Stimulated activated CD8-positive, alpha-beta memory T cell treated with anti-CD3 and anti-CD28 coated beads, Interleukin-12 subunit alpha, Interleukin-12 subunit beta, amount 100 ng/mL, for 4 hours (primary cell): Measurements from ENCODE around the gene TNFSF10.

Experiments used
- DNase-seq: peaks from one replicate; pipeline ENCODE4 v3.0.0-alpha.2; 2020; ENCODE audit warnings: low read depth

TNFSF10 gene

DNA sequence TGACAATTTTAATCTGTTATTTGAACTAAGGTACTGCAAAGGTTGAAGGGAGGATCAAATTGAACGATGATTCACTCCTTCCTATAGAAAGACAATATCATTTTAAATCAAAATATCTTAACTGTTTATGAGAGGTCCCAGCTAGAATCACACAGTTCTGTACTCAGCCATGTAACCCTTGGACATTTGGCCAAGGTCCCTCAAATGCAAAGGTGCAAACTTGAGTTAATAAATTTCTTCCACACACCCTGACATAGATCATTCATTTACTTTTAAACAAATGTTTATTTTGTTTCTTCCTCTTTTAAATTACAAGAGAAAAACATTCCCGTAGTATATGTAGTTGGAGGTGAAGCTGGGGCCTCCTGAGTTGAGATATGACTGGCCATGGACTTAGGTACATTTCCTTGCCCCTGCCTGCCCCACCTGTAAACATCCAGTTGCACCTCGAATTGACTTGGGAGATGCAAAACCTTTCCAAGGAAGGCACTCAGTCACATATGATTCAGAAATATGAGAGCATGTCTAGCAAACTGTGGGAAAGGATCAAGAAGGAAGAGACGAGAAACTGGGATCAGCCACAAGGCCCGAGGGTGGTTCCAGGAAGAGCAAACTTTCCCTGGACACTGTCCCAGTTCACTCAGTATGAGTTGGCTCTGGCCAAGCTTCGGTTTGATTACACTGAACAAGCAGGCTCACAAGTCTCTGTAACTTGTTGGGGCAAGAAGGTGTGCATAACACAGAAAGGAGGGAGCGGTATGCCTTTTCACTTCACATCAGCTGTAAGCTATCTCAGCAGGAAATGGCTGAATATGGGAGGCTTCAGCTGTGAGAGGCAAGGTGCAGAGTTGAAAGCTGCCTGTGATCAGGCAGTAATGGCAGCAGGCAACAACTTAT is 6.7 kb downstream of the TNFSF10 start:
- no peak for DNase-seq

GRCh38 chr3:172515130-172515918 is 7.9 kb downstream of the TNFSF10 start:
- DNase-seq, result no peak

DNA sequence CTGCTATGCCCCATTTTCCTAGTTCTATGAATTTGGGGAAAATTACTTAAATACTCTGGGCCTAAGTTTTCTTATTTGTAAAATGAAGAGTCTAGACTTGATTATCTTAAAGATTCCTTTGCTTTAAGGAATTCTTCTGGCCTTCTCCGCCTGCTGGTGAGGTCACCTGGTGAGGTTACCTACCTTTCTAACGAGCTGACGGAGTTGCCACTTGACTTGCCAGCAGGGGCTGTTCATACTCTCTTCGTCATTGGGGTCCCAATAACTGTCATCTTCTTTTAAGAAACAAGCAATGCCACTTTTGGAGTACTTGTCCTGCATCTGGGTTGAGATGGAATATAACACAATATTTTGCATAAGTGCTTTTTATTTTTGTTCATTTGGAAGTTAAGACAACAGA is 8.6 kb downstream of the TNFSF10 start:
- no peak for DNase-seq

DNA sequence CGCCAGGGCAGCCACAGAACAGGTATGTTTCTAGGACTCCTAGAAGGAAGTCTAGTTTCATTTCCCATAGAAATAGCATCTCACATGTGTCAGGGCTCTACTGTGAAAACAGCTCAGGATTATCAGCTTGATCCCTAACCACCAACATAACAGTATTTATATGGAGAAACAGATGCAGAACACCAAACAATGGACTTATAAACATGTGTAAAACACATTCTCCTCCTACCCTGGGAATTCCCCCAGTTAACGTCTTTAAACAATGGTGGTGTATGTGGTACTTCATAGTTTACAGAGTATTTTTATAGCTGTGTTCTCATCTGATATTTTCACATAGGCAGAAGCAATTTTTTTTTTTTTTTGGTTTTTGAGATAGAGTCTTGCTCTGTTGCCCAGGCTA is 9.7 kb downstream of the TNFSF10 start:
- DNase-seq, result no peak

DNA sequence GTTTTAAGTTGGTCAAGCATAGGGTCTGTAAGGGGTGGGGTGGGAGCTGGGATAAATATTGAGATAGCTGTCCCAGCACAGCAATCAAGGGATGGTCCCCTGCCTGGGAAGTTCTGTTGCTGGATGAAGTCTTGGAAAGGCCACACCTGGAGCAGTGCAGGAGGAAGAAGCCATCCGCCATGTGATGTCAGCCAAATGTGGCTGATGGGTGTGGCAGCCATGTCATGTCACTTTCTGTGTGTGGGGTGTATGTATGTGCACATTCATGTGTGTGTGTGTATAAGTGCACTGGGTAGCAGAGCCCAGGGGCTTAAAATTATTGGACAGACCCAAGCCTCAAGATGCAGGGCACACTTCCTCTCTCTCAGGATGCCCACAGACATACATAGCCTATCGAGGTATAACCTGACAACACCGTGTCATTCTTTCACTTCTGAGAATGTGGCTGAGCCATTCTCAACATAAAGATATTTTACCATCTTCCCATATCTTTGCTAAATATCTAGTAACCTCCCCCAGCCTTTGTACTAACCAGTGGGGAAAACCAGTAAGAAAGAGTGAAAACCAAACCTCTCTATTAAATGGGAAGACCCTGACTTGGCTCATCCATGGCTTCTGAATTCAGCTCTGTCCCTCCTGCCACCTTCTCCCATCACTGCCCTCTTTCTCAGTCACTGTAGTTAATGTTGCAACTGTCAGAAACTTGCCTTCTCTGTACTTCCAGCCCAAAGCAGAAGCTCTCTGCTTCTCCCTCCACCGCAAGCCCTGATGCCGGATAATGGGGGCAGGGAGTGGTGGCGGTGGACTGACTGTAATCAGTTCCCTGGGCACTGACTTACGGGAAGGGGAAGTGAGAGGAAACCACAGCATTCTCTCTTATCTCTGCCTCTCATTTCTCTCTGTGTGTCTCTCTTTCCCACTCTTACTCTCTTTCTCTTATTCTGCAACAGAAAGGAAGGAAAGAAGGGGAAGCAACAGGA is 11.2 kb downstream of the TNFSF10 start:
- DNase-seq, result no peak

DNA sequence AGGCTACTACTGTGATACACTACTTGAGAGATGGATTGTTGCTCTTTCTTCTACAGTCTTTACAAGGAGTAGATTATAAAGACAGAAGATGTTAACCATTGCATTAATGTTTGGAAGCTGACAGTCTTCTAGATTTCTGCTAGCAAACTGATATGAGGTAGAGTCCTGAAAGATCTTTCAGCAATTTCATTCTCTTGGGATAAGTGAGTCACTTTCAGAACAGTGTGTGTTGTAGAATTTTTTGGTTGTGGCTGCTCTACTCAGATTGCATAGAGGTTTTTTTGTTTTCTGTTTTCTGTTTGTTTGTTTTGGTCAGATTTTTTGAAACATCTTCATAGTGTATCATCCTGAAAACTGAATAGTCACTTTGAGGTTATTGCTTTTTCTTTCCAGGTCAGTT is 17.1 kb downstream of the TNFSF10 start:
- DNase-seq, result no peak

GRCh38 chr3:172501540-172501939 is 21.7 kb downstream of the TNFSF10 start:
- DNase-seq, result no peak

- peak; percentile 32 for DNase-seq
These were observed 33.0 kb downstream of the TNFSF10 start for GRCh38 chr3:172490198-172490669.

- no peak for DNase-seq
These were observed 45.1 kb downstream of the TNFSF10 start for GRCh38 chr3:172478116-172478515.

DNA sequence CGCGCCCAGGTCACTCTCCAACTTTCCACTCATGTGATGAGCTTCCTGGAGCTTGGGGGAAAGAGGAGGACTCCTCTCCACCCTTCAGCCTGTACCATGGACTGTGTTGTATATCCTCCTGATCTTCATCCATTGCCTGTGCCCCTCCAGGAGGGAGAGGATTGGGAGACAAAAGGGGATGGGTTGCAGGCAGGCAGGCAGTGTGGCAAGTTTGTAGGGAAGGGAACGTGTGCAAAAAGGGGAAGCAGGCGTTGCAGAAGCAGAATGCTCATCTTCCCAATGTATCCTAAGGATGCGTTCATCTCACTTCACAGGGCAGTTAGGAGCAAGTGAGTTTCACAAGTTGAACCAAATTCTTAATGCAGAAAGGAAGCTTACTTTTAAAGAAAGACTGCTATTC is 46.9 kb downstream of the TNFSF10 start:
- DNase-seq, result no peak

GRCh38 chr3:172475703-172476102 is 47.5 kb downstream of the TNFSF10 start:
- DNase-seq, result no peak

GRCh38 chr3:172471903-172472302 is 51.3 kb downstream of the TNFSF10 start:
- no peak for DNase-seq

DNA sequence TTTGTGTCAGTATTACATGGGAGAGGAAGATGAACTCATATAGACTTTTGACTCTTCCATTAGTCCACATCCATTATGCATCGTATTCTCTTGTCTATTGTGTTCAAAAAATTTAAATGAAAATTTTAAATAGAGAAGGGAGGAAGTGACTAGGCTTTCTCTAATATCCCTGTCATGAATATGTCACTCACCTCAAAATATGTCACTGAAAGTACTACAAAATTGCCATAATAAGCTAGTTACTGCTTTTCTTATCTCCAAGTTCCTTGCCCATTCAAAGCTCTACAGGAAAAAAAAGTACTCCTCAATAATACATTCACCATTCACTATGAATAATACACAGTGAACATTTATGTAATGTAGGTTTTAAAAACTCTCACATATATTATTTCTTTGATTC is 52.6 kb downstream of the TNFSF10 start:
- no peak for DNase-seq

DNA sequence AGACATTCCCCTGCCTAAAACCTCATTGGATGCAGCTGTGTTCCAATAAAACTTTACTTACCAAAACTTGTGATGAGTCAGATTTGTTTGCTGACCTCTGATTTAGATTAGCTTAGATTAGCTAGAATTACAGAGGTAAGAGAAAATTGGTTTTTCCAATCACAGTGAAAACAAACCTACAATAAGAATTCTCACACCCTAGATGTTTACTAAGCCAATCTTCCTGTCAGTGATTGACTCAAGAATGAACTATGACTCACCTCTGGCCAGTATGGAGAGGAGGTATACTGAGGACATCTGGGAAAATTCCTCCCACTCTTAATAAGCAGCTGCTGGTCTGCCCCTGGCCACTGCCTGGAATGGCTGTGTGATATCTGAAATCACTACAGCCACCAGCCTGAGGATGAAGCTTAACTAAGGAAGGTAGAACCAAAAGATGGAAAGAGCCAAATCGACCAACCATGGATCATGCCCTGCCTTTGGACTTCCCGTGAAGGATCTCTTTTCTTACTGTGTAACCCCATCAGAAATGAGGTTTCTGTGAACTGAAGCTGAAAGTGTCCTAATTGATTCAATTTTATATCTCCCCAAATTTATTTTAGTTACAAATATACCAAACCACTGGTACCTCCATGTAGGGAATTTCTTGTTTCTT is 55.9 kb downstream of the TNFSF10 start:
- DNase-seq, result no peak

DNA sequence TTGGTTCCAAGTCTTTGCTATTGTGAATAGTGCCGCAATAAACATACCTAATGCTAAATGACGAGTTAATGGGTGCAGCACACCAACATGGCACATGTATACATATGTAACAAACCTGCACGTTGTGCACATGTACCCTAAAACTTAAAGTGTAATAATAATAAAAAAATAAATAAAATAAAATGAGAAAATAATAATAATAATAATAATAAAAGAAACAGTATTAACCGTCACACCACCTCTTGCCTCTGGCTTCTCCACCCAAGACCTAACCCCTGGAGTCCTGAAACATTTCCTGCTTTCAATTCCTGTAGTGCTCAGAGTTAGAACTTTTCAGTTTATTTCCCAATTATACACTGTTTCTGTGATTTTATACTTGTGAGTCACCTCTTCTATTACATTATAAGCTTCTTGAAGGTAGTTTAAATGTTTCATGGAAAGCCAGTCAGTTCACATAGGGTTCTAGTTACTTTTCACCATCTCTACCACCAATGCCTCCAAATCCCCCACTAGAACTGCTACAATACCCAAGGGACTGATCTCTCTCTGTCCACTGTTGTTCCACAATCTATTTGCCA is 56.6 kb downstream of the TNFSF10 start:
- no peak for DNase-seq

DNA sequence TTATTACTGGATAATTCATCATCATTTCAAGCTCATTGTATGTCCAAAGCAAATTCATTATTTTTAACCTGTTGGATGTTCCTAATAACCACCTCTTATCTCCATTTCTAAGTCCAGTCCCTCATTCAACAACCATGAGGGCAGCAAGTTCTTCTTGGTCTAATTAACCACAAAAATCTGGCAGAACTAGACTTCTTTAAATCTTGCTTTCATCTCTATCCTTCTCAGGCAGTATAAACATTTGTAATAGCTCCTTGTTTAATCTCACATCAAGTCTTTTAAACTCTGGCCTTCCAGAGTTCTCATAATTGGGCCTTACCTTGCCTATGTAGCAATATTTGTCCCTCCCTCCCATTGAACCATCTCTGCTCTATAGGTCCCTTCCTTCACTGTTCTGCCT is 57.9 kb downstream of the TNFSF10 start:
- DNase-seq, result no peak

GRCh38 chr3:172464306-172464705 is 58.9 kb downstream of the TNFSF10 start:
- no peak for DNase-seq

- DNase-seq, result no peak
These were observed 61.6 kb downstream of the TNFSF10 start for GRCh38 chr3:172461530-172462138.

DNA sequence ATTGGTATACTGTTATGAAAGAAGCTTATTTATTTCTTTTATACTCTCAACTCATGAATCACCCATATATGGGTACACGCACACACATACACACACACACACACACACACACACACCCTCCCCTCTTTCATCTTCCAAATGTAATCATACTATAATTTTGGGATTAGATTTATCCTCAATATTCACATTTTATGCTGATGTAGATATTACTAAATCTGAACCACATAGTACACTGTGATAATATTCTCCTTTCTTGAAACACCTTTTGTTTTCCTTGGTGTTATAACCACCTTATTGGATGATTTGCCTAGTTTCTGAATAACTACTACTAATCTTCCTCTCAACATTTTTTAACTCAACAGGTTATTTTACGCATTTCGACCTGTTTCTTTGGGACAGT is 66.8 kb downstream of the TNFSF10 start:
- no peak for DNase-seq
